GM21717 (cell line): ENCODE data around the gene PLEKHM3.
"Not testable (repeated sequence)": the region's sequence is repeated elsewhere in the genome, so short reads cannot be mapped to it uniquely, and the experiment has no call there.

ENCODE experiments used
- ATAC-seq: cut with Tn5 transposase; IDR thresholded peaks from one replicate; pipeline ENCODE4 v1.9.1; 2021; ENCODE audit warnings: mild to moderate bottlenecking, moderate library complexity; ENCODE audit not compliant: unreplicated experiment

PLEKHM3 gene

DNA sequence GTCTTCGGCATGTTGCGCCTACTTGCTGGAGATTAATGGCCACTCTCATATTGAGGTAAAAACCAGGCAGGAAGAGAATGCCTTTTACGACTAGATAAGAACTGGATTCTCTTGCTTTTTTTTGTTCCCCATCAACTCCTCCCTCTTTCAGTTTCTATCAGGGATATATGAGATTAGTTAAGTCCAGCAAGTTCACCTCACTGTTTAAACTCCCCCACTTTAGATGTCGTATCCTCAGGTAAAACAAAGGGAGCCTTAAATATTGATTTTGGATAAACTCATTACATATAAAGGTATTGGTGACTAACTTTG is 98.4 kb downstream of the PLEKHM3 start:
- ATAC-seq: no peak

DNA sequence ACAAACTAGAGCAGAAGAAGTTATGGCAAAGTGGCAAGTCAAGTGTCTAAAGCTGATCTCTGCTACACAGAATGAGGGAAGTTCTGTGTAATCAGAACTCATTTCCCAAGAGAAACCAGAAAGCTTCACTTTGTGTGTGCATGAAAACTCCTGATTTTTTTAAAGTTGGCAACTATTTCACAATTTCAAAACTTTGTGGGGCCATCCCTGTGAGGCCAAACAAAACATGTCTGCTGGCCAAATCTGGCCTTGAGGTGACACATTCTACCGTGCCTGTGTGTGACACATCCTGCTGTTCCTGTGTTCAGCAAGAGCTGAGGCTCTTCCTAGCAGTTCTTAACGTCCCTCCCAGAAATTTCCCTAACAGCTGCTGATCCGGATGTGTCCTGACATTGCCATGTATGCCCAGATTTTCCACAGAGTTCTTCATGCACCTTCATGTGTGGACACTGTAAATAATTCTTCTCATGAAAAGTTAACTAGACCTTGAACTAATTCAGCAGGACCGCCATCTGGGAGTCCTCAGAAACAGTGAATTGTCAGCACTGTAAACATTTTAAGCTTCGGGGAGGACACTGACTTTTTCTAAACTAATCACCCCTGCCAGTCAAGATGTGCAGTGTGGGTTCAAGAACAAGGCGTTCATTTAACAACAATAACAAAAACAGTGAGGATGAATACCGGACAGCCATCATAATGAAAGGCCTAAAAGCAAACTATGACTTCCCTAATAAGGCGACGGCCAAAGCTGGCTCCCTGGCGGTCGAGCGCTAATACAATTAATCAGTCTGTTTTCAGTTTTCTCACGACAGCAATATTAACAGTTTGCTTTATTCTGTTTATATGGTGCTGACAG is 99.0 kb downstream of the PLEKHM3 start:
- ATAC-seq: no peak

GRCh38 chr2:207925601-207926000 is 99.7 kb downstream of the PLEKHM3 start:
- no peak for ATAC-seq

DNA sequence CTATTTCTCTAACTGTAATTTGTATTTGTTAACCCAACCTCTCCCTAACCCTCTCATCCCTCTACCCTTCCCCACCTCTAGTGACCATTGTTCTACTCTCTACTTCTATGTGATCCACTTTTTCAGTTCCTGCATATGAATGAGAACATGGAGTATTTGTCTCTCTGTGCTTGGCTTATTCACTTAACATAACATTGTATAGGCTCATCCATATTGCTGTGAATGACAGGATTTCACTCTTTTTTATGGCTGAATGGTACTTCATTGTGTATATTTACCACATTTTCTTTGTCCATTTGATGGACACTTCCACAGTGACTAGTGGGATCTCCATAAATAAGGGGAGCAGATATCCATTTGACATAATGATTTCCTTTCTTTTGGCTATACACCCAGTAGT is 103.7 kb downstream of the PLEKHM3 start:
- ATAC-seq: no peak

GRCh38 chr2:207920721-207921120 is 104.6 kb downstream of the PLEKHM3 start:
- ATAC-seq: no peak

- no peak for ATAC-seq
Measured at GRCh38 chr2:207920321-207920720, 105.0 kb downstream of the PLEKHM3 start.

DNA sequence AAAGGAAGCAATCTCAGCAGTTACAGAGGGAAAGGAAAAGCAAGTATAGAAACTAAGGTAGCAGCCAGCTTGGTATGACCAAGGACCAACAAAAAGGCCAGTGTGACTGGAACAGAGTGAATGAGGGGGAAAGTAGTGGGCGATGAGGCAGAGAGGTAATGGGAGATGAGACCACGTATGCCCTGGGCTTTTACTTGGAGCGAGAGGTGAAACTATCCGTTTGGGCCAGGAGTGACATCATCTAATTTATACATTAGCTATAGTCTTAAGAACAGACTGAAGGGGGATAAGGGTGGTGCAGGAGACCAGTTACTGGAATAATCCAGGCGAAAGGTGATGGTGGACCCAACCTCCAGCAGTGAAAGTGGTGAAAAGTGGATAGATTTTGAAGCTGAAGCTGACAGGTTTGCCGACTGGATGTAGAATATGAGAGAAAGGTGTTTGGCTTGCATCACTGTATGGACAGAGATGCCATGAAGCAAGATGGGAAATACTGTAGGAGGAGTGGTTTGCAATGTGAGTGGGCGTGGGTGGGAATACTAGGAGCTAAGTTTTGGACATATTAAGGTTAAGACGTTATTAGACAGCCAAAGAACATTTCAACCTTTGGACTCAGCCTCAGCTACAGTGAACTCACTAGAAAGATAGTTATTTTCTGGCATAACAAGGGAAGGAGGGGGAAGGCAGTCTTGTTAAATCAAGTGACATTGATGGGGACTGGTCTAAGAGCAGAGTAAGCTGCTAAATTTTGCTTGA is 106.0 kb downstream of the PLEKHM3 start:
- ATAC-seq: no peak

DNA sequence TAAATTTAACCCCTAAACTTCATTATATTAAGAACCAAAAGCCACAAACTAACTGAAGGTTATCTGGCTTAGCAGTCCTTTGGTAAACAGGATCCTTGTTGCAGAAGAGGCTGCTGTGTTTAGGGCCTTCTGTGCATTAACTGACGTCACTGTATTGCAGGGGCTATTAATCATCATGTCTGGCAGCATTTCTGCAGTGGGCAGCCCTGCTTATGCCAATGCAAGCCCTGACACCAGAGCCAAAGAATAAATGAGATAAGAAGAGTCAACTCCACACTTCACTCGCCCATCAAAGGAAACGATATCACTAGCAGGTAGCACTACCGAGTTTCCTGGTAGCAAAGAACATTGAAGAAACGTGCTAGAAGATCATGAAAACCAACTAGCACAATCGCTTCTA is 110.6 kb downstream of the PLEKHM3 start:
- ATAC-seq: no peak

DNA sequence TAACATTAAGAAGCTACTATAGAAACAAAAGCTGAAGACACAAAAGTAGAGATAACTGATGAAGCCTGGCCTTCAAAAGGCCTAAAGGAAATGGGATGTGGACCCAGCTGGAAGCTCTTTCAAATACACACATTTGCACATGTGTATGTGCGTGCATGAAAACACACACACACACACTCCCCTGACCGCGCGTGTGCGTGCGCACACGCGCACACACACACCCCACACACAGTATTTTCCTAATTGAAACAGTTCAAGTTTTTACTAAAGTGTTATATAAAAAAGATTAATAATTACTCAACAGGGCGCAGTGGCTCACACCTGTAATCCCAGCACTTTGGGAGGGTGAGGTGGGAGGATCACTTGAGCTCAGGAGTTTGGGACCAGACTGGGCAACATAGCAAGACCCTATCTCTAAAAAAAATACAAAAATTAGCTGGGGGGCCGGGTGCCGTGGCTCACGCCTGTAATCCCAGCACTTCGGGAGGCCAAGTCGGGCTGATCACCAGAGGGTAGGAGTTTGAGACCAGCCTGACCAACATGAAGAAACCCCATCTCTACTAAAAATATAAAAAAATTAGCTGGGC is 111.5 kb downstream of the PLEKHM3 start:
- ATAC-seq: no peak

DNA sequence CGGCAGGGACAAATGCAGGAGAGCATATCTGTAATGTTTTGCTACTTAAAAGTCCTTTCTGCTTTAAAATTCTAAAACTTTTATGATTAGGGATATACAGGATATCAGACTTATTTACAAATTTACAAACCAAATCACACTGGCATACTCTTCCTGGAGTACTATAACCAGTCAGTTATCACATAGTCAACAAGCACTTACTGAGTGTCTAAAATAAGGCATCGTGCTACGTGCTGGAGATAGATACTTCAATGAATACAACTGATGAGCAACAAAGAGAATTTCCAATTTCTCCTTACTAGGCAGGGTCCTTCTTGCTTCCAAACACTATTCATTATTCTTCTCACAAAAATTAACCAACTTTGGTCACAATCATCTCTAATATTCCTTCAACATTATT is 113.5 kb downstream of the PLEKHM3 start:
- no peak for ATAC-seq

DNA sequence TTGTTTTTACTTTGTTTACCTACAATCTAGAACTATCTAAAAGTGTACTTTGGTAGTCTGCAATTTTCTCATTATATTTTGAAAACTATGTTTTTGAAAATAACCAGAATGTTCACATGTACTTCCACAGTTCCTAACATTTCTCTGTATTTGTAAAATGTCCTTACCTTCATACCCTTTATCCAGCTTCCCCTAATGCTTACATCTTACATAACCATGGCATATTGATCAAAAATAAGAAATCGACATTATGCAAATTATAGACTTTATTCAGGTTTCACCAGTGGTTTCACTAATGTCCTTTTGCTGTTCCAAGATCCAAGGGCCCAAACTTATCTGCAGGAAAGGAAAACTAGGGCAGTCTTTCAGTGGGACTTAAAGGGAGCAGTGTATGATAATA is 114.1 kb downstream of the PLEKHM3 start:
- ATAC-seq: no peak

DNA sequence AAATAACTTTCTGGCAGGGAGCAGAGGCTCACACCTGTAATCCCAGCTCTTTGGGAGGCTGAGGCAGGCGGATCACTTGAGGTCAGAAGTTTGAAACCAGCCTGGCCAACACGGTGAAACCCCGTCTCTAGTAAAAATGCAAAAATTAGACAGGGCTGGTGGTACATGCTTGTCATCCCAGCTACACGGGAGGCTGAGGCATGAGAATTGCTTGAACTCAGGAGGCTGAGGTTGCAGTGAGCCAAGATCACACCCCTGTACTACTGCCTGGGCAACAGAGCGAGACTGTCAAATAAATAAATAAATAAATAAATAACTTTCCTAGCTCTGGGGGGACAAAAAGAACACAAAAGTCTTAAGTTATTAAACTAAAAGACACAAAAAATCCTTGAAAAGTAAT is 118.8 kb downstream of the PLEKHM3 start:
- not testable (repeated sequence) for ATAC-seq

DNA sequence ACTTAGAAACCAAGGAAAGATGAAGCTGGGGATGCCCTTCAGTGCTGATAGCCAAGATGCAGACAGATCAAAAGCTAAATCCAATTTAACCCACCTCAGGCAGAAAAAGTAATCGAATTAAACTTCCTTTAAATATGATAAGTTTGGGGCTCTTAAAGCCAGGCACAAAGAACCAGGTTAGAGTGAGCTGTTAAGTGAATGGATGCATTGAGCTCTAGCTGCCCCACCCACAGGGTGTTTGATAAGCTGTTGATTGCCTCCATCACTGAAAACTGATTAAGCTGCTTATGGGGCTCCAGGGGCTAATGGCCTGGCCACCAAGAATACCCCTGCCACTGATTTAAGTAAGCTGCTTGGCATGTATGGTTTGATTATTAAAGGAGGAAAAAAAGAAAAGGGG is 119.8 kb downstream of the PLEKHM3 start:
- no peak for ATAC-seq

- no peak for ATAC-seq
Measured at GRCh38 chr2:207903236-207903635, 122.1 kb downstream of the PLEKHM3 start.

DNA sequence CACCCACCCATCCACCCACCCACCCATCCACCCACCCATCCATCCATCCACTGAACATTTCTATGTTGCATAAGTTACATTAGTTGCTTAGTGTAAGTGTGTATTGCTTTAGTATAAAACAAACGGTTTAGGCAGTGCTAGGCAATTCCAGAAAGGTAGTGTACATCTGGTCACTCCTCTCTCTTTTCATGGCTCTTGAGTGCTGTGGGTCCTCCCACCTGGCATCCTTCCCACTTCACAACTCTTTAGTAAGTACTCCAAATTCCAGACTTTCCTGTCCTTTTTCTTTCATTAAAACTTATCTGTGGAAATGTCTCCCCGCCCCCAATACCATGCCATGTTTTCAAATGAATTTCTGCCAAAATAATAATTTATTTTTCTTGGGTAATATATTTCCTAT is 122.5 kb downstream of the PLEKHM3 start:
- no peak for ATAC-seq

- no peak for ATAC-seq
Measured at GRCh38 chr2:207901829-207902228, 123.5 kb downstream of the PLEKHM3 start.

GRCh38 chr2:207901401-207901800 is 123.9 kb downstream of the PLEKHM3 start:
- no peak for ATAC-seq

DNA sequence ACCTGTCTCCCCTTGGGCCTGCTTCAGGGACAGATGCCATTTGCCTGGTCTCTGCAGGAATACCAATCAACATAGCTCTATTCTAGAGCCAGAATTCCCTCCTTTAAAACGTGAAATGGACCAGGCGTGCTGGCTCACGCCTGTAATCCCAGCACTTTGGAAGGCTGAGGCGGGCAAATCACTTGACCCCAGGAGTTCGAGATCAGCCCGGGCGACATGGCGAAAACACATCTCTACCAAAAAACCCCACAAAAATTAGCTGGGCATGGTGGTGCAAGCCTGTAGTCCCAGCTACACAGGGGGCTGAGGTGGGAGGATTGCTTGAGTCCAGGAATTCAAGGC is 127.0 kb downstream of the PLEKHM3 start:
- ATAC-seq: no peak

DNA sequence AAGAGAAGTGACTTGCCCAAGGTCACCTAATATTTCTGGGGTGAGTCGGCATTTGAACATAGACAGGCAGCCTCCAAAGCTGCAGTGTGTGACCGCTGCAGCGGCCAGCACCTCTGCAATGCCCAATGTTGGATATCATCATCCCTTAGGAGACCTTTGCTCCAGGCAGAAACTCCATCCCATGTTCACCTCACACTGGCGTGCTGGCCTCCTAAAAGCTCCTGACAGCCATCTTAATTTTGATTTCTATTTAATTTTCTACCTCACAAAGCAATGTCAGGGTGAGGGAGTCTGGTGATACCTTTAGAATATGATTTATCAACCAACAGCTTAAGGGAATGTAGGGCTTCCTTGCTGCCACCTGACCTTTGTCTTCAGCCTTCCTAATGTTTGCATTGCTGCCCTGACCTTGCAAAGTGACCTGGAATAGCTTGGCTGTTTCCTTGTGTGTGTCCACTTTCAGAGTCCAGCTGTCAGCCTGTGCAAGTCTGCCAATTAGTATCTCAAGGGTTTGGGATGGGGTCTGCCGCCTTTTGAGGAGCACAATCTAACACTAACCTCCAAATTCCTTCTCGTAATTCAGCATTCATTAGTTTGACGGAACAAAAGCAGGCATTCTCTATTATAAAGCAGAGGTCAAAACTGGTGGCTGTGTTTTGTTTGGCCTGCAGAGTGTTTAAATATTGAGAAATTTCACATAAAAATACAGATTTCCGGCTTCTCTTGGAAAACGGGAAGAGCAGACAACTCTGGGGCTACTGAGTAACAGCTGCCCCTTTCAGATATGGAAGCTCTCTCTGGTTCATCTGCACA is 127.6 kb downstream of the PLEKHM3 start:
- no peak for ATAC-seq

- ATAC-seq: no peak
Measured at GRCh38 chr2:207896525-207897285, 128.6 kb downstream of the PLEKHM3 start.
